GM12878 (cell line): ENCODE results near the gene PRKN. TPM values are rescaled to one million over a fixed set of nuclear protein-coding genes. Genes with fewer than 3 reads are reported as not detected.

Experiments used
- ATAC-seq: fragments of 200-7000 bp; cut with Tn5 transposase; 3 replicates; pipeline ENCODE4 v1.9.1; 2020; ENCODE audit warnings: mild to moderate bottlenecking, moderate library complexity
- BruUV-seq: library from RNA; stranded (reverse); fragments of 400-500 nt; replicated peaks from 2 replicates; lab custom pipeline; 2021; lab: Mats Ljungman, UMichigan
- CTCF ChIA-PET: fragments of 300-600 bp; sonication (Branson Sonifier 250); formaldehyde crosslinking; extraction: SDS; loops from one replicate; lab custom pipeline; 2021; ENCODE audit warnings: inconsistent platforms; lab: Yijun Ruan, JAX
- POLR2A ChIA-PET: fragments of 350-600 bp; formaldehyde crosslinking; extraction: SDS; loops from one replicate; lab custom pipeline; 2021; ENCODE audit warnings: inconsistent platforms; lab: Charles Lee
- RAD21 ChIA-PET: fragments of 300-600 bp; sonication (Branson Sonifier 250); formaldehyde crosslinking; loops from one replicate; lab custom pipeline; 2023; ENCODE audit warnings: antibody characterized with exemption; ENCODE audit not compliant: unreplicated experiment; lab: Charles Lee
- SMC1A ChIA-PET: fragments of 300-600 bp; sonication (Branson Sonifier 250); formaldehyde crosslinking; loops from one replicate; lab custom pipeline; 2023; ENCODE audit not compliant: unreplicated experiment, uncharacterized antibody; lab: Charles Lee
- DNase-seq: peaks from one replicate; pipeline ENCODE4 v3.0.0-alpha.2; 2011; ENCODE audit warnings: low read depth, low spot score
- FAIRE-seq: peaks from 3 replicates; lab custom pipeline; 2011; peaks lifted over from hg19 to GRCh38; lab: Jason Lieb, UNC
- H2AFZ ChIP-seq: 2 replicates; pipeline ENCODE4 v1.6.0; 2011; ENCODE audit warnings: low read depth, low read length, control low read depth; ENCODE audit not compliant: control insufficient read depth
- H3K27ac ChIP-seq: 2 replicates; pipeline ENCODE4 v1.5.1; 2011; ENCODE audit warnings: control low read depth; ENCODE audit not compliant: control insufficient read depth, insufficient read depth
- H3K27me3 ChIP-seq, 2 experiments: replicated peaks in 1 of 2; 2 replicates each; pipeline versions ENCODE4 v1.6.0 to v1.6.1; 2011; ENCODE audit warnings: low read length in 1 of 2; ENCODE audit not compliant: control insufficient read depth in 2 of 2, insufficient read depth in 2 of 2
- H3K36me3 ChIP-seq, 2 experiments: 2 replicates each; pipeline ENCODE4 v1.5.1; 2011; ENCODE audit warnings: low read length in 1 of 2; ENCODE audit not compliant: control insufficient read depth in 2 of 2, insufficient read depth in 2 of 2
- H3K4me1 ChIP-seq: 2 replicates; pipeline ENCODE4 v1.6.1; 2011; ENCODE audit warnings: mild to moderate bottlenecking, low read length, moderate library complexity, mixed read lengths; ENCODE audit not compliant: control insufficient read depth, insufficient read depth
- H3K4me2 ChIP-seq: 2 replicates; pipeline ENCODE4 v1.6.0; 2011; ENCODE audit warnings: control low read depth; ENCODE audit not compliant: control insufficient read depth, insufficient read depth
- H3K4me3 ChIP-seq: fragments of 200-600 bp; sonication (generic); 2 replicates; pipeline ENCODE4 v1.5.1; 2016
- H3K79me2 ChIP-seq: 2 replicates; pipeline ENCODE4 v1.6.0; 2011; ENCODE audit warnings: low read length; ENCODE audit not compliant: control insufficient read depth, insufficient read depth
- H3K9ac ChIP-seq: 2 replicates; pipeline ENCODE4 v1.8.0; 2011; ENCODE audit warnings: low read length, control low read depth, mixed read lengths; ENCODE audit not compliant: control insufficient read depth, insufficient read depth
- H3K9me3 ChIP-seq: replicated peaks from 3 replicates; pipeline ENCODE4 v1.5.1; 2011; ENCODE audit warnings: mild to moderate bottlenecking, low read length; ENCODE audit not compliant: control insufficient read depth, insufficient read depth
- H4K20me1 ChIP-seq: 2 replicates; pipeline ENCODE4 v1.6.0; 2011; ENCODE audit not compliant: control insufficient read depth, insufficient read depth
- BCL11A ChIP-seq: IDR thresholded peaks from 2 replicates; pipeline ENCODE4 v1.6.1; 2011; ENCODE audit warnings: low read depth, low read length
- CREM ChIP-seq: IDR thresholded peaks from 2 replicates; pipeline ENCODE4 v1.6.1; 2014; ENCODE audit warnings: antibody characterized with exemption, low read depth
- GATAD2B ChIP-seq: fragments of 450-650 bp; conservative IDR thresholded peaks from 2 replicates; pipeline ENCODE4 v1.6.1; 2017; ENCODE audit warnings: low read depth, mild to moderate bottlenecking, moderate library complexity
- IKZF2 ChIP-seq, 2 experiments: fragments of 450-650 bp; IDR thresholded peaks; 2 replicates each; pipeline ENCODE4 v1.6.1; 2017; ENCODE audit warnings: mild to moderate bottlenecking in 2 of 2, moderate library complexity in 2 of 2
- JUNB ChIP-seq: IDR thresholded peaks from 2 replicates; pipeline ENCODE4 v1.6.1; 2016; ENCODE audit warnings: antibody characterized with exemption, mild to moderate bottlenecking
- MTA2 ChIP-seq: fragments of 450-650 bp; IDR thresholded peaks from 2 replicates; pipeline ENCODE4 v1.6.1; 2016; ENCODE audit warnings: low read depth, mild to moderate bottlenecking, moderate library complexity
- MYB ChIP-seq: fragments of 150-350 bp; IDR thresholded peaks from 2 replicates; pipeline ENCODE4 v1.6.1; 2014; ENCODE audit warnings: mild to moderate bottlenecking, low read depth, low read length, borderline replicate concordance
- POU2F2 ChIP-seq: IDR thresholded peaks from 3 replicates; pipeline ENCODE4 v1.6.1; 2011; ENCODE audit warnings: low read depth, mild to moderate bottlenecking, low read length, borderline replicate concordance
- RUNX3 ChIP-seq: IDR thresholded peaks from 2 replicates; pipeline ENCODE4 v1.6.1; 2012; ENCODE audit warnings: low read length, inconsistent platforms
- SRF ChIP-seq, 2 experiments: IDR thresholded peaks; 2 replicates each; pipeline ENCODE4 v1.6.1; 2011; ENCODE audit warnings: low read depth in 2 of 2, low read length in 2 of 2, mild to moderate bottlenecking in 1 of 2, moderate library complexity in 1 of 2
- TARDBP ChIP-seq: IDR thresholded peaks from 2 replicates; pipeline ENCODE4 v1.6.1; 2016; ENCODE audit warnings: borderline replicate concordance
- ZNF207 ChIP-seq: fragments of 450-650 bp; IDR thresholded peaks from 2 replicates; pipeline ENCODE4 v1.6.1; 2014; ENCODE audit warnings: antibody characterized with exemption, mild to moderate bottlenecking, borderline replicate concordance
- ZNF24 ChIP-seq: fragments of 450-650 bp; IDR thresholded peaks from 2 replicates; pipeline ENCODE4 v1.6.1; 2017; ENCODE audit warnings: antibody characterized with exemption, mild to moderate bottlenecking
- WGBS: methylation state at CpG from one replicate; pipeline ENCODE4 v1.1.6; 2016; ENCODE audit warnings: low lambda C conversion rate; ENCODE audit not compliant: insufficient replicate concordance, insufficient coverage; ENCODE audit errors: missing lambda C conversion rate; 5-methylcytosine and 5-hydroxymethylcytosine counted together
- in situ Hi-C: fragments of 300-500 bp; cut with MboI; formaldehyde crosslinking; loops from 9 replicates; pipeline ENCODE4 v1.14.3; 2018; ENCODE audit warnings: mixed read lengths
- intact Hi-C: fragments of 100-400 bp; cut with micrococcal nuclease; formaldehyde crosslinking; loops from one replicate; pipeline ENCODE4 v1.14.2; 2022; ENCODE audit not compliant: unreplicated experiment
- polyA plus RNA-seq, 11 experiments: library from polyadenylated mRNA; depleted of rRNA in 4 of 11; unstranded in 6 of 11; stranded (reverse) in 5 of 11; fragments of >200 nt; fragmentation: Nextera tagmentation in 4 of 11; fragmentation: Illumina TruSeq in 1 of 11; extraction: Ambion mirVana in 4 of 11; extraction: Trizol in 1 of 11; gene quantifications; 1 replicate in 1 of 11; 2 replicates in 10 of 11; pipeline versions ENCODE4 v1.2.1 to v1.2.3, GENCODE V29; 2011 to 2016; ENCODE audit warnings: inconsistent platforms in 2 of 11, missing spikeins in 2 of 11, low read depth in 1 of 11
- total RNA-seq, 4 experiments: library from RNA; depleted of rRNA in 3 of 4; stranded (reverse); fragments of >200 nt in 3 of 4; fragmentation: Illumina TruSeq in 1 of 4; extraction: Trizol in 1 of 4; gene quantifications; 2 replicates each; pipeline versions ENCODE4 v1.2.1 to v1.2.3, GENCODE V29; 2013 to 2021
- TF ChIP-seq, protein P1 (sequence below): fragments of 450-650 bp; IDR thresholded peaks from 2 replicates; pipeline ENCODE4 v1.6.1; 2017; ENCODE audit warnings: mild to moderate bottlenecking, moderate library complexity

The PRKN gene
- total and polyA plus RNA-seq, 10 of the 15 experiments (the other 5 are each of a cell fraction or from before 2014, with no cell fraction given): 0.06 to 0.09 TPM; not detected in 8

DNA sequence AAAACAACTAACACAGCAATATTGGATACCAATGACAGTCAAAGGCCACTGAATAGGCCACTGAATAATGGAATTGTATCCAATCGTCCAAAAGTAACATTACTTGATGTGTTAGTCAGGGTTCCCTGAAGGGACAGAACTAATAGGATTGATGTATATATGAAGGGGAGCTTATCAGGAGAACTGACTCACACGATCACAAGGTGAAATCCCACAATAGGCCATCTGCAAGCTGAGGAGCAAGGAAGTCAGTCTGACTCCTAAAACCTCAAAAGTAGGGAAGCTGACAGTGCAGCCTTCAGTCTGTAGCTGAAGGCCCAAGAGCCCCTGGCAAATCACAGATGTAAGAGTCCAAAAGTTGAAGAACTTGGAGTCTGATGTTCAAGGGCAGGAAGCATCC is 571.4 kb downstream of the PRKN start (continued):
- TF ChIP-seq ZNF207: no peak

- POLR2A ChIA-PET: interaction anchor here (0.6 kb wide), 1 partner anchor 134 kb away, joined by 3 read pairs; no protein-coding TSS in a partner anchor
- intact Hi-C loops (no loop called here), in situ Hi-C loops (no loop called here)
- no peak overlapping the region for H2AFZ ChIP-seq
- no peaks in the 10 kb centered on the region for H3K4me1 ChIP-seq
- H3K9ac ChIP-seq: no peak overlapping the region
- H3K79me2 ChIP-seq: no peaks in the 10 kb centered on the region
- H3K27me3 ChIP-seq: no peaks in the 10 kb centered on the region
- ATAC-seq (no peak), FAIRE-seq (no peak), DNase-seq (no peak)
- no peak overlapping the region for H3K4me2 ChIP-seq
- no TSS peak for BruUV-seq
- CTCF ChIA-PET: no interaction called here
- H4K20me1 ChIP-seq: no peaks in the 10 kb centered on the region
- SMC1A ChIA-PET: no interaction called here
- RAD21 ChIA-PET: no interaction called here
- H3K4me3 ChIP-seq: no peak overlapping the region
- H3K9me3 ChIP-seq: no peaks in the 10 kb centered on the region
- H3K36me3 ChIP-seq: no peaks in the 10 kb centered on the region
- H3K27ac ChIP-seq: no peak overlapping the region
- TF ChIP-seq IKZF2 (IDR thresholded peaks at IDR 0.05) (no peak), SRF (IDR thresholded peaks at IDR 0.05; ENCODE audit: low read depth in 2 of 2, low read length in 2 of 2) (no peak), MYB (no peak), BCL11A (no peak), GATAD2B (no peak), POU2F2 (no peak)
Measured at GRCh38 chr6:162154930-162155329, 572.6 kb downstream of the PRKN start.

DNA sequence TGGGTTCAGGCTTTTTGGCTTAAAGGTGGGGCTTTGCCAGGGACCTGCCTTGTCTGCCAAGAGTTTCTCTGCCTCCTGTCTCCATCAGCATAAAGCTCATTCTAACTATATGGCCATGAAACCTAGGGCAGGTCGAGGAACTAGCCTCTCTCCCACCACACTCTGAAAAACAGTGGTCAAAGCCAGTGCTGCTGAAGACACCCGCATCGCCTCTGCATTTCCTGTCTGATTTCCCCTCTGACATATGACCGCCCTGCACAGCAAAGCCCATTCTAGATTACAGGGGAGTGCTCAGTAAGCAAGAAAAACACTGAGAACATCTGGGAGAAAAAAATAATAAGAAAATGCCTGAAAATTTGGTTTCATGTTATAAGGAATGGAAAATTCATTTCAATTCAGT is 573.6 kb downstream of the PRKN start:
- ATAC-seq: peak; percentile 55
- no TSS peak for BruUV-seq
- 47% methylated on average over 4 of the region's 4 CpGs for WGBS
- Histone ChIP-seq H3K9me3 (no peaks in the 10 kb centered on the region), H4K20me1 (no peaks in the 10 kb centered on the region), H2AFZ (no peak overlapping the region), H3K4me3 (no peak overlapping the region), H3K27ac (no peak overlapping the region), H3K4me2 (no peak overlapping the region), H3K27me3 (no peaks in the 10 kb centered on the region), H3K9ac (no peak overlapping the region), H3K79me2 (no peaks in the 10 kb centered on the region), H3K4me1 (no peaks in the 10 kb centered on the region), H3K36me3 (no peaks in the 10 kb centered on the region)
- in situ Hi-C loops (no loop called here), intact Hi-C loops (no loop called here)
- no peak for DNase-seq
- FAIRE-seq: no peak
- POLR2A ChIA-PET: no interaction called here
- CTCF ChIA-PET: no interaction called here
- SMC1A ChIA-PET: no interaction called here
- RAD21 ChIA-PET: no interaction called here
- no peak for TF ChIP-seq CREM
- TF ChIP-seq ZNF24: no peak
- no peak for TF ChIP-seq MTA2
- no peak for TF ChIP-seq JUNB
- no peak for TF ChIP-seq TARDBP
- TF ChIP-seq, protein P1, sequence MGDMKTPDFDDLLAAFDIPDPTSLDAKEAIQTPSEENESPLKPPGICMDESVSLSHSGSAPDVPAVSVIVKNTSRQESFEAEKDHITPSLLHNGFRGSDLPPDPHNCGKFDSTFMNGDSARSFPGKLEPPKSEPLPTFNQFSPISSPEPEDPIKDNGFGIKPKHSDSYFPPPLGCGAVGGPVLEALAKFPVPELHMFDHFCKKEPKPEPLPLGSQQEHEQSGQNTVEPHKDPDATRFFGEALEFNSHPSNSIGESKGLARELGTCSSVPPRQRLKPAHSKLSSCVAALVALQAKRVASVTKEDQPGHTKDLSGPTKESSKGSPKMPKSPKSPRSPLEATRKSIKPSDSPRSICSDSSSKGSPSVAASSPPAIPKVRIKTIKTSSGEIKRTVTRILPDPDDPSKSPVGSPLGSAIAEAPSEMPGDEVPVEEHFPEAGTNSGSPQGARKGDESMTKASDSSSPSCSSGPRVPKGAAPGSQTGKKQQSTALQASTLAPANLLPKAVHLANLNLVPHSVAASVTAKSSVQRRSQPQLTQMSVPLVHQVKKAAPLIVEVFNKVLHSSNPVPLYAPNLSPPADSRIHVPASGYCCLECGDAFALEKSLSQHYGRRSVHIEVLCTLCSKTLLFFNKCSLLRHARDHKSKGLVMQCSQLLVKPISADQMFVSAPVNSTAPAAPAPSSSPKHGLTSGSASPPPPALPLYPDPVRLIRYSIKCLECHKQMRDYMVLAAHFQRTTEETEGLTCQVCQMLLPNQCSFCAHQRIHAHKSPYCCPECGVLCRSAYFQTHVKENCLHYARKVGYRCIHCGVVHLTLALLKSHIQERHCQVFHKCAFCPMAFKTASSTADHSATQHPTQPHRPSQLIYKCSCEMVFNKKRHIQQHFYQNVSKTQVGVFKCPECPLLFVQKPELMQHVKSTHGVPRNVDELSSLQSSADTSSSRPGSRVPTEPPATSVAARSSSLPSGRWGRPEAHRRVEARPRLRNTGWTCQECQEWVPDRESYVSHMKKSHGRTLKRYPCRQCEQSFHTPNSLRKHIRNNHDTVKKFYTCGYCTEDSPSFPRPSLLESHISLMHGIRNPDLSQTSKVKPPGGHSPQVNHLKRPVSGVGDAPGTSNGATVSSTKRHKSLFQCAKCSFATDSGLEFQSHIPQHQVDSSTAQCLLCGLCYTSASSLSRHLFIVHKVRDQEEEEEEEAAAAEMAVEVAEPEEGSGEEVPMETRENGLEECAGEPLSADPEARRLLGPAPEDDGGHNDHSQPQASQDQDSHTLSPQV: no peak
- TF ChIP-seq RUNX3: no peak
